Ovary (tissue), 9 donors: Measurements from ENCODE around the gene DNAH5. TPM values are rescaled to one million over a fixed set of nuclear protein-coding genes. Genes with fewer than 3 reads are reported as not detected.

Experiments used
- DNase-seq, 5 donors: peaks; one replicate each; pipeline ENCODE4 v3.0.0-alpha.2; 2019 to 2020
- H3K27ac ChIP-seq, 2 donors: fragments of 200-600 bp; one replicate each; pipeline versions ENCODE4 v1.5.1 to v1.8.0; 2019 to 2022
- H3K27me3 ChIP-seq: fragments of 200-600 bp; one replicate; pipeline ENCODE4 v1.8.0; 2022
- H3K36me3 ChIP-seq: fragments of 200-600 bp; sonication (generic); one replicate; pipeline ENCODE4 v1.5.1; 2019
- H3K4me1 ChIP-seq: one replicate; pipeline ENCODE4 v1.8.1; 2013; ENCODE audit warnings: mild to moderate bottlenecking, moderate library complexity; ENCODE audit not compliant: insufficient read depth
- H3K4me3 ChIP-seq: fragments of 200-600 bp; sonication (generic); one replicate; pipeline ENCODE4 v1.5.1; 2017
- H3K9me3 ChIP-seq, 2 donors: fragments of 200-600 bp in 1 of 2; sonication (generic) in 1 of 2; one replicate each; pipeline versions ENCODE4 v1.5.1 to v1.8.1; 2013 to 2019; ENCODE audit warnings: mild to moderate bottlenecking in 1 of 2, moderate library complexity in 1 of 2
- EP300 ChIP-seq: sonication (generic); formaldehyde crosslinking; IDR thresholded peaks from one replicate; pipeline ENCODE4 v1.6.1; 2017; ENCODE audit warnings: antibody characterized with exemption
- POLR2A ChIP-seq: fragments of 450-650 bp; IDR thresholded peaks from one replicate; pipeline ENCODE4 v1.6.1; 2017; ENCODE audit warnings: antibody characterized with exemption, mild to moderate bottlenecking, moderate library complexity
- WGBS, 3 donors: extraction: QIAGEN DNeasy Blood & Tissue Kit in 1 of 3; methylation state at CpG; one replicate each; pipeline versions ENCODE4 v1.1.5 to v1.1.7; 2013 to 2017; 5-methylcytosine and 5-hydroxymethylcytosine counted together
- intact Hi-C, 4 donors: fragments of 100-400 bp; cut with DNase I; formaldehyde crosslinking; loops; one replicate each; pipeline versions ENCODE4 v1.11.0 to v1.15.1; 2022 to 2023
- polyA plus RNA-seq, 2 donors: library from polyadenylated mRNA; stranded (reverse); fragments of 200-250 nt in 1 of 2; fragments of 350-450 nt in 1 of 2; fragmentation: Illumina TruSeq in 1 of 2; extraction: RNeasy Lipid Tissue Mini Kit (QIAGEN cat#74804) in 1 of 2; gene quantifications; one replicate each; pipeline ENCODE4 v1.2.3, GENCODE V29; 2013 to 2014
- total RNA-seq, 7 donors: library from RNA; depleted of rRNA in 2 of 7; stranded (reverse); fragments of >200 nt in 2 of 7; fragmentation: NEBNext Ultra II Directional in 3 of 7; extraction: Animal tissue kit (Norgen Biotek cat#: 25700) in 3 of 7; gene quantifications; one replicate each; pipeline versions ENCODE4 v1.1.0 to v1.2.4, GENCODE V29; 2016 to 2023
- TF ChIP-seq, protein P1 (sequence below), 3 donors: fragments of 450-650 bp in 2 of 3; fragments of 200-600 bp in 1 of 3; IDR thresholded peaks; one replicate each; pipeline versions ENCODE4 v1.5.1 to v1.8.0; 2016 to 2022; ENCODE audit warnings: antibody characterized with exemption in 3 of 3, mild to moderate bottlenecking in 1 of 3
- donor health status: DM: no; HTN: no; CAD: no; lungs with moderate emphysema.
- donor health status: DM: no; HTN: no; CAD: no.
- donor health status: Bipolar disorder and iron deficiency.
- donor health status: DM: yes; HTN: yes; CAD: no.
- donor health status: DM: no; HTN: no; CAD: no.
- donor health status: DM: yes; HTN: yes; CAD: no.

DNAH5 gene
- total and polyA plus RNA-seq, 9 donors = 0.01 to 9.8 (median 0.40) TPM

- Histone ChIP-seq H3K27ac (no peak overlapping the region), H3K4me1 (no peaks in the 10 kb centered on the region), H3K27me3 (no peaks in the 10 kb centered on the region), H3K36me3 (no peaks in the 10 kb centered on the region), H3K4me3 (no peak overlapping the region), H3K9me3 (no peaks in the 10 kb centered on the region)
- TF ChIP-seq EP300 (no peak), POLR2A (no peak)
- TF ChIP-seq, protein P1, sequence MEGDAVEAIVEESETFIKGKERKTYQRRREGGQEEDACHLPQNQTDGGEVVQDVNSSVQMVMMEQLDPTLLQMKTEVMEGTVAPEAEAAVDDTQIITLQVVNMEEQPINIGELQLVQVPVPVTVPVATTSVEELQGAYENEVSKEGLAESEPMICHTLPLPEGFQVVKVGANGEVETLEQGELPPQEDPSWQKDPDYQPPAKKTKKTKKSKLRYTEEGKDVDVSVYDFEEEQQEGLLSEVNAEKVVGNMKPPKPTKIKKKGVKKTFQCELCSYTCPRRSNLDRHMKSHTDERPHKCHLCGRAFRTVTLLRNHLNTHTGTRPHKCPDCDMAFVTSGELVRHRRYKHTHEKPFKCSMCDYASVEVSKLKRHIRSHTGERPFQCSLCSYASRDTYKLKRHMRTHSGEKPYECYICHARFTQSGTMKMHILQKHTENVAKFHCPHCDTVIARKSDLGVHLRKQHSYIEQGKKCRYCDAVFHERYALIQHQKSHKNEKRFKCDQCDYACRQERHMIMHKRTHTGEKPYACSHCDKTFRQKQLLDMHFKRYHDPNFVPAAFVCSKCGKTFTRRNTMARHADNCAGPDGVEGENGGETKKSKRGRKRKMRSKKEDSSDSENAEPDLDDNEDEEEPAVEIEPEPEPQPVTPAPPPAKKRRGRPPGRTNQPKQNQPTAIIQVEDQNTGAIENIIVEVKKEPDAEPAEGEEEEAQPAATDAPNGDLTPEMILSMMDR (IDR thresholded peaks at IDR 0.05) = no peak
- no peak for DNase-seq
- WGBS, 3 donors = 29 to 65% (median 48%) methylated on average over 1 of the region's 1 CpG
- intact Hi-C loops = no loop called here
Measured at GRCh38 chr5:13934921-13935320, 9.6 kb downstream of the DNAH5 start.

- TF ChIP-seq POLR2A = no peak
- TF ChIP-seq, protein P1 (IDR thresholded peaks at IDR 0.05) = no peak
- no peak for TF ChIP-seq EP300
- Histone ChIP-seq H3K36me3 (no peaks in the 10 kb centered on the region), H3K9me3 (no peaks in the 10 kb centered on the region), H3K4me1 (no peaks in the 10 kb centered on the region), H3K4me3 (no peak overlapping the region), H3K27me3 (no peaks in the 10 kb centered on the region), H3K27ac (no peak overlapping the region)
- 51 to 83% (median 75%) methylated on average over 2 of the region's 2 CpGs for WGBS, 3 donors
- no peak for DNase-seq
- intact Hi-C loops = no loop called here
Measured at GRCh38 chr5:13934125-13934524, 10.4 kb downstream of the DNAH5 start.

DNA sequence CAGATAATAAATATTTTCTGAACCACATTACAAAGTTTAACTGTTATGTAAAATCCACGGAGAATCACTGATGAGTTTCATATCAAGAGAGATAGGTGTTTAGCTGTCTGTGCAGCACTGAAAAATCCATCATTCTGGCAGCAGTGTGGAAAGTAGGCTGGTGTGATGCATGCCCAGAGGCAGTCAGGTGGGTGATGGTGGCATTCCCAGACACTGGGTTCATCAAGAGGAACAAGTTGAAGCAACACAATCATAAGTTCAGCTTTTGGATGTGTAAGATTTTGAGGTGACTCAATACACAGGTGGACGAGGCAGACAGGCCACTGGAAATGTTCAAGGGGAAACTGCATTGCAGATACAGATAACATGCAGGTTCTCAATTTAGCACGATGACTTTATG lies 11.9 kb downstream of the DNAH5 start:
- WGBS, 3 donors = 78 to 80% (median 79%) methylated on average over 3 of the region's 3 CpGs
- Histone ChIP-seq H3K27me3 (no peaks in the 10 kb centered on the region), H3K36me3 (no peaks in the 10 kb centered on the region), H3K9me3 (no peaks in the 10 kb centered on the region), H3K4me1 (no peaks in the 10 kb centered on the region), H3K4me3 (no peak overlapping the region), H3K27ac (no peak overlapping the region)
- TF ChIP-seq POLR2A (no peak), EP300 (no peak)
- TF ChIP-seq, protein P1 (IDR thresholded peaks at IDR 0.05) = no peak
- intact Hi-C loops = no loop called here
- DNase-seq = no peak

DNA sequence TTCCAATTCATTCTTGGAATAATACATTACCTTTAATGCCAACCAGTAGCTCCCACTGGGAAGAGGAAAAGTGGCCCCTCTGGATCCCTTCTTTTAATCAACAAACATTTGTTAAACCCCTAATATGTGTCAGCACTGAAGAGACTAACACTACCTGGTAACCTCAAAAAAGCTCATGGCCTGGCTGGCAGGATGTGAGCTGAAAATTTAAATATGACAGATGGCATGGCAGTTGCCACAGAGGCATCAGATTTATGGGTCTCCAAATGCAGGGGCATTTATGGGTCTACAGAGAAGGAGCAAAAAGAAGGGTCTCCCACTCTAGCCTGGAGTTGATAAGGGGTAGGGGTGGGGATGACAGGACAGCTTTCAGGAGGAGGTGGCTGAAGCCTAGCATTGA lies 12.5 kb downstream of the DNAH5 start:
- intact Hi-C loops = no loop called here
- Histone ChIP-seq H3K9me3 (no peaks in the 10 kb centered on the region), H3K27me3 (no peaks in the 10 kb centered on the region), H3K27ac (no peak overlapping the region), H3K36me3 (no peaks in the 10 kb centered on the region), H3K4me3 (no peak overlapping the region), H3K4me1 (no peaks in the 10 kb centered on the region)
- TF ChIP-seq, protein P1 (IDR thresholded peaks at IDR 0.05) = no peak
- TF ChIP-seq POLR2A (no peak), EP300 (no peak)
- no peak for DNase-seq
